Measurements from ENCODE around the gene FAIM.

GRCh38 chr3:138608322-138609135 is at the start of gene FAIM:
- TF ChIP-seq POLR2AphosphoS5 (IDR thresholded peaks at IDR 0.05) = peak in 1 of 3 donors; percentile 23
- TF ChIP-seq, protein P1, sequence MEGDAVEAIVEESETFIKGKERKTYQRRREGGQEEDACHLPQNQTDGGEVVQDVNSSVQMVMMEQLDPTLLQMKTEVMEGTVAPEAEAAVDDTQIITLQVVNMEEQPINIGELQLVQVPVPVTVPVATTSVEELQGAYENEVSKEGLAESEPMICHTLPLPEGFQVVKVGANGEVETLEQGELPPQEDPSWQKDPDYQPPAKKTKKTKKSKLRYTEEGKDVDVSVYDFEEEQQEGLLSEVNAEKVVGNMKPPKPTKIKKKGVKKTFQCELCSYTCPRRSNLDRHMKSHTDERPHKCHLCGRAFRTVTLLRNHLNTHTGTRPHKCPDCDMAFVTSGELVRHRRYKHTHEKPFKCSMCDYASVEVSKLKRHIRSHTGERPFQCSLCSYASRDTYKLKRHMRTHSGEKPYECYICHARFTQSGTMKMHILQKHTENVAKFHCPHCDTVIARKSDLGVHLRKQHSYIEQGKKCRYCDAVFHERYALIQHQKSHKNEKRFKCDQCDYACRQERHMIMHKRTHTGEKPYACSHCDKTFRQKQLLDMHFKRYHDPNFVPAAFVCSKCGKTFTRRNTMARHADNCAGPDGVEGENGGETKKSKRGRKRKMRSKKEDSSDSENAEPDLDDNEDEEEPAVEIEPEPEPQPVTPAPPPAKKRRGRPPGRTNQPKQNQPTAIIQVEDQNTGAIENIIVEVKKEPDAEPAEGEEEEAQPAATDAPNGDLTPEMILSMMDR (IDR thresholded peaks at IDR 0.05) = no peak
- no peak for TF ChIP-seq POLR2A (IDR thresholded peaks at IDR 0.05)
